NCI-H2196 (cell line): Measurements from ENCODE around the gene PRRC2B.
"Not testable (repeated sequence)": the region's sequence is repeated elsewhere in the genome, so short reads cannot be mapped to it uniquely, and the experiment has no call there.

Experiments used
- DNase-seq: peaks from one replicate; lab custom pipeline; 2025; ENCODE audit not compliant: unreplicated experiment; lab: John Stamatoyannopoulos, UW

Gene PRRC2B

GRCh38 chr9:131503626-131504465 lies 110.0 kb downstream of the PRRC2B start:
- no peak for DNase-seq

GRCh38 chr9:131505012-131505411 lies 111.1 kb downstream of the PRRC2B start:
- DNase-seq, result no peak

- no peak for DNase-seq
These were observed 117.5 kb downstream of the PRRC2B start for GRCh38 chr9:131511416-131511815.

- DNase-seq, result no peak
These were observed 118.0 kb downstream of the PRRC2B start for GRCh38 chr9:131511880-131512279.

DNA sequence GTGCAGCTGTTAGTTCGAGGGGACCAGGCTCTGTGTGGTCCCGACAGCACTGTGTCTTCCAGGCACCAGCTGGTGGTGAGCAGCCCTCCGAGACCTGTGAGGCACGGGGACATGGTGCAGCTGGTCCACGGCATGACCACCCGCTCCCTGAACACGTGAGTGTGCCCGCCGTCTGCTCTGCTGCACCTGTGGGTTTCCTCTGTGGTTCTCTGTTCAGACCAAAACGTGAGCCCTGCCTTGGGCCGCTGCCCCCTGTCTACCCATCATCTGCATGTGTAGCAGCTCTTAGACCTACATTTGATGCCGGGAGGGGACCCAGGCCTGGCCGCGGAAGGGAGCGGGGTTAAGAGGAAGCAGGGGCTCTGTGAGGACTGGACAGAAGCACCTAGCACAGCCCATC lies 119.3 kb downstream of the PRRC2B start:
- DNase-seq, result no peak

- DNase-seq, result not testable (repeated sequence)
These were observed 121.7 kb downstream of the PRRC2B start for GRCh38 chr9:131515559-131516031.

GRCh38 chr9:131516100-131516499 lies 122.2 kb downstream of the PRRC2B start:
- DNase-seq, result no peak

DNA sequence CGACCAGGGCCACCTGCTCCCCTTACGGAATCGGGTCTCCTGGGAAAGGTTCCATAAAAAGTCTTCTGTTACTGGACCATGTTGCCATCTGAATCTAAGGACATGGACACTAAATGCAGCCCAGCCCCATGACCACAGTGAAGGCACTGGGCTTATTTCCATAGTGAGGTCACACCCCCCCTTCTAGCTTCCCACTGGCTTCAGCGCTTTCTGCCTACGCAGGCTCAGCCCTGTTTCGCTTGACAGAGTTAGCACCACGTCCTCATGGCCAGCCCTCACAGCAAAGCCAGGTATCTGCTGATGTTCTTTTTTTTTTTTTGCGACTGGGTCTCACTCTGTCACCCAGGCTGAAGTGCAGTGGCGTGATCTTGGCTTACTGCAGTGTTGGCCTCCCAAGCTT lies 123.0 kb downstream of the PRRC2B start:
- no peak for DNase-seq

- no peak for DNase-seq
These were observed 123.9 kb downstream of the PRRC2B start for GRCh38 chr9:131517761-131518190.

- DNase-seq, result no peak
These were observed 124.7 kb downstream of the PRRC2B start for GRCh38 chr9:131518553-131518952.

DNA sequence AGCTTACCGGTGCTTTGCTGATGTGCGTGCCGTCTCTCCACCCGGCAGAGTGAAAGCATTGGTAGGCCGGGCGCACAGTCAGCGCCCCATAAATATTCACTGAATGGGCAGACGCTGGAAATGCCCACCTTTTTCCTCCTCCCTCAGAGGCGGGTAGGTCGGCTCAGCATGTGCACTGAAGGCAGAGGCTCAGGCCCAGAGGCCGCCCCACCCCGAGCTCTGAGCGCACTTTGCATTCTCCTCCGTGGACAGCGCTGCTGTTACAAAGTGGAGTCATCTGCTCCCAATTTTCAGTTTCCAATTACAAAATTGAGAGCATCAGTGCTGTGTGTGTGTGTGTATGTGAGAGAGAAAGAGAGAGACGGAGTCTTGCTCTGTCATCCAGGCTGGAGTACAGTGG lies 126.6 kb downstream of the PRRC2B start:
- no peak for DNase-seq

DNA sequence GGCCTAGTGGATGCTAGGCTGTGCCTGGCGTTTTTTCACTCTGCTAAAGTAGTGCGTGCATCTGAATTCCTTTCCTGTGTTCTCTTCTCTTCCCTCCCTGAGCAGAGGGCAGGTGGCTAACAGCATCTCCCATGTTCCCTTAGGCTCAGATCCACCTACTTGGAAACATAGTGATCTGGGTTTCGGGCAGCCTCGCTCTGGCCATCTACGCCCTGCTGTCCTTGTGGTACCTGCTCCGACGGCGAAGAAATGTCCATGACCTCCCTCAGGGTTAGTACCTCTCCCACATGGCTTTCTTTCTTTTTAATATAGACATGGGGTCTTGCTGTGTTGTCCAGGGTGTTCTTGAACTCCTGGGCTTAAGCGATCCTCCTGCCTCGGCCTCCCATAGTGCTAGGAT lies 127.3 kb downstream of the PRRC2B start:
- DNase-seq, result no peak

DNA sequence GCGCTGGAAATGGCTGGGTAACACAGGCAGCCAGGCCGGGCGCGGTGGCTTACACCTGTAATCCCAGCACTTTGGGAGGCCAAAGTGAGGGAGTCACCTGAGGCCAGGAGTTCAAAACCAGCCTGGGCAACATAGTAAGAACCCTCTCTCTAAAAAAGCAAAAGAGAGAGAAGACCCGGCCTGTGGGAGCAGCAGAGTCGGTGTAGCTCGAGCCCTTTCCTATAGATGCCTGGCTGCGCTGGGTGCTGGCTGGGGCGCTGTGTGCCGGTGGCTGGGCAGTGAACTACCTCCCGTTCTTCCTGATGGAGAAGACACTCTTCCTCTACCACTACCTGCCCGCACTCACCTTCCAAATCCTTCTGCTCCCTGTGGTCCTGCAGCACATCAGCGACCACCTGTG lies 127.9 kb downstream of the PRRC2B start:
- DNase-seq, result no peak

GRCh38 chr9:131522257-131523085 lies 128.6 kb downstream of the PRRC2B start:
- DNase-seq, result no peak

DNA sequence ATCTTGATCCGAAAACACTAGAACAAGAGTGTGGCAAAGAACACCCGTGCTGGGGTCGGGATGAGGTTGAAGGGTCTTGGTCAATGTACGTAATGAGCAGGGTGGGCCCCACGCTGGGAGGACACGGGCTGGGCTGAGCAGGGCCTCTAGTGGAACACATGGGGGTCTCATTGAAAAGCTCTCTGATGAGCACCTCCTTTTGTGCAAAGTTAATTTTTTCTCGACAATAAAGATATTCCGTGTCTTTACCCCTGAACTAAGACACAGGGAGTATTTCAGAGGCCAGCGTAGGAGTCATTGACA lies 129.2 kb downstream of the PRRC2B start:
- DNase-seq, result no peak

DNA sequence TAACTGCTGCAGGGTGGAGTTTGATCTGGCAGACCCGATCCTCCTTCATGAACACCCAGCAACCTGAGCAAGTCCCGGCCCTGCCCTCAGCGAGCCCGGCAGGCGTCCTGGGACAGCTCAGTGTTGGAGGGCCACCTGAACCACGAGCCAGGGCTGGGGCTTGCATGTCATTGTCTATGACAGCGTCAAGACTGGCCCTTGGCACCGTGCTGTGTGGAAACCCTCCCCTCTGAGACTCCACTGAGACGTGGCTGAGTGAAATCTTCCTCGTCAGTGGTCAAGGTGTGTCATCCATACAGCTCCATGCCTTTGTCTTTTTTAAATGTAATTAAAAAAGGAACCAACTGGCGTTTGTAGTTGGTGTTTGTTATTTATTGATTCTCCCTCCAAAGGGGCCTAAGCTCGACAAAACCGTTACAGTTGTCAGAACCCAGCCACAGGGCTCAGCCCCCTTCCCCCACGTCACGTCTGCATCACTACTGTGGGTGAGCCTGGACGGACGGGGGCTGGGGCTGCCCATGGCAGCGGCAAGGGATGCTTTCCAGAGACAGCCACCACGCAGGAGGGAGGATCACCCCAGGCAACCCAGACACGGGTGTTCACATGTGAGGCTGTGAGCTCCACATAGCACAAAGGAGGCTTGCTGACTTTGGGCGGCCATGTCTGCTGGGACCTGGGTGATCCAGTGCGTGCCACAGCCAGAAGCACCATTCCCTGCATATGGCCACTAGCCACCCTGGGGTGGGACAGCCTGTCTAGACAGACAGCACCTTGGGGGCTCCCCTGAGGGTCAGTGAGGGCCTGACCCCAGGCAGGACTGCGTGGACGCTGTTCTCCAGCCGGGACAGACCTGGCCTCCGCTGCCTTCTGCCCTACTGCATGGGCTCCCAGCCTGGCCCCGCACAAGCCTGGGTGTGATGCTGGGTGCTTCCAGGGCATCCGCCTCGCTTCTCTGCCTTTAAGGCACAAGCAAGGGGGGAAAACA lies 129.9 kb downstream of the PRRC2B start:
- DNase-seq, result no peak

DNA sequence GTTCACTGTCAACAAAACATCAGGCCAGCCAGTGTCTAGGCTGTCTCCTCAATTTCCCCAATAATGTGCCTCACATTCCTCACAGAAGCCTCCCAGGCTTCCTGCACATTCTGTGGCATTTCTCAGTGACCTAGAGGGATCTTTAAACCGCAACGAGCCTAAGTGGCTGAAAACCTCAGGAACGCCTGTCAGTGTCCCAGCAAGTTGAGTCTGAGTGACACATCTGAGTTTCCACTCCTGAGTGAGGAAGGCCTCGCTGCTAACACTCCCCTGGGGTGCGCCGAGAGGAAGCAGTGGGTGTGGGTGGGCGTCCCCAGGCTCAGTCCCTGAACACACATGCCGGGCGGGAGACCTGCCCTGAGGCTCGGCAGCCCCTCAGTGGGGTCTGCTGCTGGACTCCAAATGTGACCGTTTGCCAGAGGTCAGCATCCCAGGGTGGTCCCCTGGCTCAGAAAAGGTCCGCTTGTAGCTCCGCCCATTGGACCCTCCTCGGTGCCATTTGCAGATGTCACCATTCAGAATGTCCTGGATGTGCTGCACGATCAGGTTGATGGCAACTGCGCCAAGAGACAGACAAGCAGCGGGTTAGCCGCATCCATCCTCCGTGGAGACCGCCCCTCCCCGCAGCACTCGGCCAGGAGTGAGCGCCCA lies 130.9 kb downstream of the PRRC2B start:
- DNase-seq, result no peak

DNA sequence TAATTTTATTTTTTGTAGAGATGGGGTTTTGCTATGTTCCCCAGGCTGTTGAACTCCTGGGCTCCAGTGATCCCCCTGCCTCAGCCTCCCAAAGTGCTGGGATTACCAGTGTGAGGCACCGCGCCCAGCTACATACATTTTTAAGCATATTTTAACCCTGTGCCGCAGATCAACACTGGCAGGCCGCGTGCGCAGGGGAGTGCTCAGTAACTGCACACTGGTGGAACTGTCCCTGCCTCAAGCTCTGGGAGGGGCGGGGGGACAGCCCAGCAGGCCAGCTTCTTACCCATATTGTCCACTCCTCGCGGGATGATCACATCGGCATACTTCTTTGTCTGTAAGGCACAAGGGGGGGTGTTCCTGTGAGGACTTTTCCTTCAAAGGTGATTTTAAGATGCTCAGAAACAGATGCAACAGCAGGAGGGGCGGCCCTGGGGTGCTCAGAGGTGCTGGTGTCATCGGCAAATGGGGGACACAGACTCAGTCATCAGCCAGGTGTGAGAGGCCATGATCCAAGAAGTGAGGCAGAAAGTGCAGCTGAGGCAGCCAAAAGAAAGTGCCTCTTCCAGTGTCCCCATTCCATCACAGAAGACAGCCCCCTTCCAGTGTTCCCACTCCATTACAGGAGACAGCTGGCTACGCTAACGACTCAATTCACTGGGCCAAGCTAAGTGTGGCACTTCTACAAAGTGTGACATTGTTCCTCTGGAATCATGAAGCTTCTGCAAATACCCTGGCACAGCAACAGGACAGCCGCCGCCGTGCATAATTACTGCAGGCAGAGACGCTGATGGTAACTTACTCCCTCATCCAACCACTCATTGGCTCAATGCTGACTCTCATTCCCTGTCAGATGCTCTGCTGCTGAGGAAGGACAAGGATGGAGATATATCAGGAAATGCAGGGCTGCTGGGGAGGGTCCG lies 132.0 kb downstream of the PRRC2B start:
- DNase-seq, result no peak

DNA sequence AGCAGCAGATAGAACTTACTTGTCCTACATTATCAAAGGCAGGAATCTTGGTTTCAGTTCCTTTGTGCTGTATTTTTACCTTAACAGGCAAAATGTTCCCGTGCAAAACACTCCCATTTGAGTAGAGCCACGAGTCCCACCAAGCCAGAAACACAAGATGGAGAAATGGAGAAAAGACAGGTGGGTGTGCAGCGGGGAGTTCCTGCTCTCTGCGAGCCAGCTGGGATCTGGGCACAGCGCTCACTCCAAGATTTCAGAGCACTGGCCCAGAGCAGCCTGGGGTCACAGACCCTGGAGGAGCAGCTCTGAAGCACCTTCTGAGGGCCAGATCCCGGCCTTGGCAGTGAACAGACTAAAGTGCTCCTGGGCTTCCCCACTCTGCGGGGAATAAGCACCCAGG lies 134.3 kb downstream of the PRRC2B start:
- no peak for DNase-seq
